ENCODE results near the gene WIZ.
A peak's percentile ranks its signal among the peaks of the same experiment; 100 is the strongest.

The WIZ gene

GRCh38 chr19:15379083-15379998, 70.4 kb downstream of the WIZ start, which contains the start of gene AKAP8:
Gene AKAP8, minus strand, starts transcription at chr19:15379787. Its CDS starts 56 bp downstream, at chr19:15379731.
- H3K4me1 ChIP-seq (ENCODE audit: control insufficient read depth, insufficient read depth, low read length, poor library complexity, severe bottlenecking), result peaks cover 21% of the 10 kb centered on the region
- no peaks in the 10 kb centered on the region for H3K27me3 ChIP-seq (replicated peaks; ENCODE audit: control insufficient read depth, insufficient read depth, low read length, poor library complexity, severe bottlenecking)
- peak within 1 kb of the TSS; percentile 99 for H3K27ac ChIP-seq (ENCODE audit: insufficient read depth, low read length, poor library complexity, severe bottlenecking)
- no peaks in the 10 kb centered on the region for H3K9me3 ChIP-seq (ENCODE audit: control insufficient read depth, low read length)
- peaks cover 11% of the 10 kb centered on the region for H3K36me3 ChIP-seq (ENCODE audit: control insufficient read depth, insufficient read depth, low read length)
- peak; percentile 97 for DNase-seq
- peak within 1 kb of the TSS; percentile 74 for H3K4me3 ChIP-seq (ENCODE audit: insufficient read depth, low read depth, low read length, poor library complexity, severe bottlenecking)

- Histone ChIP-seq H3K4me3 (ENCODE audit: insufficient read depth, low read depth, low read length, poor library complexity, severe bottlenecking) (peak overlapping the region; percentile 74), H3K4me1 (ENCODE audit: control insufficient read depth, insufficient read depth, low read length, poor library complexity, severe bottlenecking) (peaks cover 21% of the 10 kb centered on the region), H3K27me3 (replicated peaks; ENCODE audit: control insufficient read depth, insufficient read depth, low read length, poor library complexity, severe bottlenecking) (no peaks in the 10 kb centered on the region), H3K27ac (ENCODE audit: insufficient read depth, low read length, poor library complexity, severe bottlenecking) (peak overlapping the region; percentile 99), H3K36me3 (ENCODE audit: control insufficient read depth, insufficient read depth, low read length) (peaks cover 16% of the 10 kb centered on the region), H3K9me3 (ENCODE audit: control insufficient read depth, low read length) (no peaks in the 10 kb centered on the region)
- DNase-seq, result peak; percentile 12 to 18 (median 17)
These were observed 71.1 kb downstream of the WIZ start for GRCh38 chr19:15378534-15379082.

- Histone ChIP-seq H3K27ac (ENCODE audit: insufficient read depth, low read length, poor library complexity, severe bottlenecking) (no peak overlapping the region), H3K4me1 (ENCODE audit: control insufficient read depth, insufficient read depth, low read length, poor library complexity, severe bottlenecking) (peaks cover 17% of the 10 kb centered on the region), H3K36me3 (ENCODE audit: control insufficient read depth, insufficient read depth, low read length) (peaks cover 53% of the 10 kb centered on the region), H3K27me3 (replicated peaks; ENCODE audit: control insufficient read depth, insufficient read depth, low read length, poor library complexity, severe bottlenecking) (no peaks in the 10 kb centered on the region), H3K4me3 (ENCODE audit: insufficient read depth, low read depth, low read length, poor library complexity, severe bottlenecking) (no peak overlapping the region), H3K9me3 (ENCODE audit: control insufficient read depth, low read length) (no peaks in the 10 kb centered on the region)
- no peak for DNase-seq
These were observed 74.8 kb downstream of the WIZ start for GRCh38 chr19:15374796-15375440.

GRCh38 chr19:15374105-15374651, 75.6 kb downstream of the WIZ start:
- Histone ChIP-seq H3K4me1 (ENCODE audit: control insufficient read depth, insufficient read depth, low read length, poor library complexity, severe bottlenecking) (peaks cover 17% of the 10 kb centered on the region), H3K27ac (ENCODE audit: insufficient read depth, low read length, poor library complexity, severe bottlenecking) (no peak overlapping the region), H3K4me3 (ENCODE audit: insufficient read depth, low read depth, low read length, poor library complexity, severe bottlenecking) (no peak overlapping the region), H3K9me3 (ENCODE audit: control insufficient read depth, low read length) (no peaks in the 10 kb centered on the region), H3K27me3 (replicated peaks; ENCODE audit: control insufficient read depth, insufficient read depth, low read length, poor library complexity, severe bottlenecking) (no peaks in the 10 kb centered on the region), H3K36me3 (ENCODE audit: control insufficient read depth, insufficient read depth, low read length) (peaks cover 57% of the 10 kb centered on the region)
- no peak for DNase-seq

- DNase-seq, result no peak
- no peaks in the 10 kb centered on the region for H3K27me3 ChIP-seq (replicated peaks; ENCODE audit: control insufficient read depth, insufficient read depth, low read length, poor library complexity, severe bottlenecking)
- peaks cover 17% of the 10 kb centered on the region for H3K4me1 ChIP-seq (ENCODE audit: control insufficient read depth, insufficient read depth, low read length, poor library complexity, severe bottlenecking)
- H3K9me3 ChIP-seq (ENCODE audit: control insufficient read depth, low read length), result no peaks in the 10 kb centered on the region
- no peak overlapping the region for H3K27ac ChIP-seq (ENCODE audit: insufficient read depth, low read length, poor library complexity, severe bottlenecking)
- H3K4me3 ChIP-seq (ENCODE audit: insufficient read depth, low read depth, low read length, poor library complexity, severe bottlenecking), result no peak overlapping the region
- H3K36me3 ChIP-seq (ENCODE audit: control insufficient read depth, insufficient read depth, low read length), result peaks cover 59% of the 10 kb centered on the region
These were observed 76.1 kb downstream of the WIZ start for GRCh38 chr19:15373644-15374043.

GRCh38 chr19:15372891-15373301, 76.9 kb downstream of the WIZ start:
- H3K9me3 ChIP-seq (ENCODE audit: control insufficient read depth, low read length), result no peaks in the 10 kb centered on the region

GRCh38 chr19:15372470-15372869, 77.3 kb downstream of the WIZ start:
- no peak overlapping the region for H3K4me3 ChIP-seq (ENCODE audit: insufficient read depth, low read depth, low read length, poor library complexity, severe bottlenecking)
- H3K9me3 ChIP-seq (ENCODE audit: control insufficient read depth, low read length), result no peaks in the 10 kb centered on the region
- no peaks in the 10 kb centered on the region for H3K27me3 ChIP-seq (replicated peaks; ENCODE audit: control insufficient read depth, insufficient read depth, low read length, poor library complexity, severe bottlenecking)
- peaks cover 71% of the 10 kb centered on the region for H3K36me3 ChIP-seq (ENCODE audit: control insufficient read depth, insufficient read depth, low read length)
- no peak overlapping the region for H3K27ac ChIP-seq (ENCODE audit: insufficient read depth, low read length, poor library complexity, severe bottlenecking)
- H3K4me1 ChIP-seq (ENCODE audit: control insufficient read depth, insufficient read depth, low read length, poor library complexity, severe bottlenecking), result peaks cover 10% of the 10 kb centered on the region
- DNase-seq, result no peak

More at GRCh38 chr19:15372891-15373301, 76.9 kb downstream of the WIZ start:
- H3K27me3 ChIP-seq (replicated peaks; ENCODE audit: control insufficient read depth, insufficient read depth, low read length, poor library complexity, severe bottlenecking), result no peaks in the 10 kb centered on the region
- H3K36me3 ChIP-seq (ENCODE audit: control insufficient read depth, insufficient read depth, low read length), result peaks cover 67% of the 10 kb centered on the region
- no peak for DNase-seq
- no peak overlapping the region for H3K4me3 ChIP-seq (ENCODE audit: insufficient read depth, low read depth, low read length, poor library complexity, severe bottlenecking)
- peaks cover 13% of the 10 kb centered on the region for H3K4me1 ChIP-seq (ENCODE audit: control insufficient read depth, insufficient read depth, low read length, poor library complexity, severe bottlenecking)
- H3K27ac ChIP-seq (ENCODE audit: insufficient read depth, low read length, poor library complexity, severe bottlenecking), result no peak overlapping the region

GRCh38 chr19:15371786-15372380, 77.9 kb downstream of the WIZ start:
- Histone ChIP-seq H3K4me3 (ENCODE audit: insufficient read depth, low read depth, low read length, poor library complexity, severe bottlenecking) (no peak overlapping the region), H3K4me1 (ENCODE audit: control insufficient read depth, insufficient read depth, low read length, poor library complexity, severe bottlenecking) (peaks cover 5% of the 10 kb centered on the region), H3K27ac (ENCODE audit: insufficient read depth, low read length, poor library complexity, severe bottlenecking) (no peak overlapping the region), H3K27me3 (replicated peaks; ENCODE audit: control insufficient read depth, insufficient read depth, low read length, poor library complexity, severe bottlenecking) (no peaks in the 10 kb centered on the region), H3K36me3 (ENCODE audit: control insufficient read depth, insufficient read depth, low read length) (peaks cover 74% of the 10 kb centered on the region), H3K9me3 (ENCODE audit: control insufficient read depth, low read length) (no peaks in the 10 kb centered on the region)
- no peak for DNase-seq

- no peaks in the 10 kb centered on the region for H3K27me3 ChIP-seq (replicated peaks; ENCODE audit: control insufficient read depth, insufficient read depth, low read length, poor library complexity, severe bottlenecking)
- DNase-seq, result no peak
- H3K4me3 ChIP-seq (ENCODE audit: insufficient read depth, low read depth, low read length, poor library complexity, severe bottlenecking), result no peak overlapping the region
- peaks cover 78% of the 10 kb centered on the region for H3K36me3 ChIP-seq (ENCODE audit: control insufficient read depth, insufficient read depth, low read length)
- no peaks in the 10 kb centered on the region for H3K4me1 ChIP-seq (ENCODE audit: control insufficient read depth, insufficient read depth, low read length, poor library complexity, severe bottlenecking)
- H3K9me3 ChIP-seq (ENCODE audit: control insufficient read depth, low read length), result no peaks in the 10 kb centered on the region
- no peak overlapping the region for H3K27ac ChIP-seq (ENCODE audit: insufficient read depth, low read length, poor library complexity, severe bottlenecking)
These were observed 78.6 kb downstream of the WIZ start for GRCh38 chr19:15371119-15371518.

Data from effector memory CD4-positive, alpha-beta T cell (primary cell).